Measurements from ENCODE around the gene IMPDH2.

DNA sequence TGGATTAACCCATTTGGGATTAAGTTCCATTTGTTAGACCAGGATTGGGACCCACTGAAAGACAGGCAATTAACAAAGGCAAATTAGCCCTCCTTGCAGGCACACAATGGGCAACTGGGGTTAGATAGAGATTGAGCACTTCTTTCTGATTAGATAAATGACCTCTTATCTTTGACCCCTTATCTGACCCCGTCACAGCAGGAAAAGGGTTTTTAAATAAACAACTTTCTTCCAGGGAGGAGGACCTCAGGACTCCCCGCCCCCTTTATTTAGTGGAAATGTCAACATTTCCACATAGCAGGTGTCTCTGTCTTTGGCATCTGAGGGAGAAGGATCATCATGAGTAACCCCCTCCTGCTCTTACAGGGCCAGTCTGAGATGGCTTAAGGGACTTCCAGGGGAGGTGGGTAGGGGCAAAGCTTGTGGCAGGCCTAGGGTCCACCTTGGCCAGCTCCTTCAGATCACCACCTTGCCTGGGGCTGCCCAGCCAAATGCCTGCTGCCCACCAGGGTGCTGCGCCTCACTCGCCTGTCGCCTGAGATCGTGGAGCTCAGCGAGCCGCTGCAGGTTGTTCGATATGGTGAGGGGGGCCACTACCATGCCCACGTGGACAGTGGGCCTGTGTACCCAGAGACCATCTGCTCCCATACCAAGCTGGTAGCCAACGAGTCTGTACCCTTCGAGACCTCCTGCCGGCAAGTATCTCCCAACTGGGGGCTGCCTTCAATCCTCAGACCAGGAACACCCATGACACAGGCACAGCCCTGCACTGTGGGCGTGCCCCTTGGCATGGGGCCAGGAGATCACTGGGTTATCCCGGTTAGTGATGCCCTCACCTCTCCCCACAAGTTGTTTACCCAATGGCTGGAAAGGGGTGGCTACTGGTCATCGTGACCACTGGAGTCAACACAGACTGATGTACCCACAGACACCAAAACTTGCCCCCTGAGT lies 24.6 kb downstream of the IMPDH2 start:
- TF ChIP-seq POLR2AphosphoS5 (IDR thresholded peaks at IDR 0.05) (no peak), POLR2A (IDR thresholded peaks at IDR 0.05) (no peak)
- TF ChIP-seq, protein P1, sequence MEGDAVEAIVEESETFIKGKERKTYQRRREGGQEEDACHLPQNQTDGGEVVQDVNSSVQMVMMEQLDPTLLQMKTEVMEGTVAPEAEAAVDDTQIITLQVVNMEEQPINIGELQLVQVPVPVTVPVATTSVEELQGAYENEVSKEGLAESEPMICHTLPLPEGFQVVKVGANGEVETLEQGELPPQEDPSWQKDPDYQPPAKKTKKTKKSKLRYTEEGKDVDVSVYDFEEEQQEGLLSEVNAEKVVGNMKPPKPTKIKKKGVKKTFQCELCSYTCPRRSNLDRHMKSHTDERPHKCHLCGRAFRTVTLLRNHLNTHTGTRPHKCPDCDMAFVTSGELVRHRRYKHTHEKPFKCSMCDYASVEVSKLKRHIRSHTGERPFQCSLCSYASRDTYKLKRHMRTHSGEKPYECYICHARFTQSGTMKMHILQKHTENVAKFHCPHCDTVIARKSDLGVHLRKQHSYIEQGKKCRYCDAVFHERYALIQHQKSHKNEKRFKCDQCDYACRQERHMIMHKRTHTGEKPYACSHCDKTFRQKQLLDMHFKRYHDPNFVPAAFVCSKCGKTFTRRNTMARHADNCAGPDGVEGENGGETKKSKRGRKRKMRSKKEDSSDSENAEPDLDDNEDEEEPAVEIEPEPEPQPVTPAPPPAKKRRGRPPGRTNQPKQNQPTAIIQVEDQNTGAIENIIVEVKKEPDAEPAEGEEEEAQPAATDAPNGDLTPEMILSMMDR (IDR thresholded peaks at IDR 0.05): no peak
